Sigmoid colon (tissue), 7 donors: Measurements from ENCODE around the gene NPTX1. TPM values are rescaled to one million over a fixed set of nuclear protein-coding genes. Genes with fewer than 3 reads are reported as not detected.

Experiments used
- DNase-seq: peaks from one replicate; pipeline ENCODE4 v3.0.0-alpha.2; 2019
- H3K27ac ChIP-seq, 4 donors: fragments of 200-600 bp; sonication (generic); one replicate each; pipeline ENCODE4 v1.5.1; 2016 to 2019; ENCODE audit warnings: mild to moderate bottlenecking in 1 of 4
- H3K27me3 ChIP-seq, 3 donors: fragments of 200-600 bp; sonication (generic); one replicate each; pipeline ENCODE4 v1.5.1; 2019; ENCODE audit warnings: mild to moderate bottlenecking in 1 of 3
- H3K36me3 ChIP-seq, 4 donors: fragments of 200-600 bp; sonication (generic); one replicate each; pipeline ENCODE4 v1.5.1; 2016 to 2019
- H3K4me1 ChIP-seq, 4 donors: fragments of 200-600 bp; sonication (generic); one replicate each; pipeline ENCODE4 v1.5.1; 2017 to 2019
- H3K4me3 ChIP-seq, 4 donors: fragments of 200-600 bp; sonication (generic); one replicate each; pipeline ENCODE4 v1.5.1; 2017 to 2019; ENCODE audit warnings: mild to moderate bottlenecking in 2 of 4, moderate library complexity in 1 of 4
- H3K9me3 ChIP-seq, 4 donors: fragments of 200-600 bp in 3 of 4; sonication (generic) in 3 of 4; one replicate each; pipeline versions ENCODE4 v1.5.1 to v1.6.1; 2013 to 2019
- EP300 ChIP-seq, 4 donors: sonication (generic); formaldehyde crosslinking; IDR thresholded peaks; one replicate each; pipeline ENCODE4 v1.6.1; 2017; ENCODE audit warnings: antibody characterized with exemption in 4 of 4
- POLR2A ChIP-seq, 2 donors: fragments of 450-650 bp; IDR thresholded peaks; one replicate each; pipeline ENCODE4 v1.6.1; 2016; ENCODE audit warnings: antibody characterized with exemption in 2 of 2, mild to moderate bottlenecking in 2 of 2, moderate library complexity in 2 of 2
- POLR2AphosphoS5 ChIP-seq, 4 donors: sonication (generic); formaldehyde crosslinking; IDR thresholded peaks; one replicate each; pipeline ENCODE4 v1.6.1; 2017; ENCODE audit warnings: antibody characterized with exemption in 4 of 4
- WGBS, 2 donors: extraction: QIAGEN DNeasy Blood & Tissue Kit; methylation state at CpG; one replicate each; pipeline ENCODE4 v1.1.7; 2013; 5-methylcytosine and 5-hydroxymethylcytosine counted together
- intact Hi-C: fragments of 100-400 bp; cut with DNase I; formaldehyde crosslinking; loops from one replicate; pipeline ENCODE4 v1.15.1; 2023
- polyA plus RNA-seq, 3 donors: library from polyadenylated mRNA; stranded (reverse); fragments of 200-250 nt; gene quantifications; one replicate each; pipeline ENCODE4 v1.2.3, GENCODE V29; 2013
- total RNA-seq, 4 donors: library from RNA; depleted of rRNA; stranded (reverse); fragments of >200 nt; gene quantifications; one replicate each; pipeline ENCODE4 v1.1.0, GENCODE V29; 2016
- TF ChIP-seq, protein P1 (sequence below), 4 experiments: fragments of 450-650 bp in 3 of 4; fragments of 200-600 bp in 1 of 4; IDR thresholded peaks; one replicate each; pipeline ENCODE4 v1.5.1; 2016 to 2019; ENCODE audit warnings: antibody characterized with exemption in 4 of 4, mild to moderate bottlenecking in 3 of 4, moderate library complexity in 2 of 4
- donor health status: healthy with polysubstance abuse.
- donor health status: Bipolar disorder and iron deficiency.
- donor health status: healthy.

NPTX1 gene
- total and polyA plus RNA-seq, 7 donors, result 0.60 to 67.3 (median 36.9) TPM

DNA sequence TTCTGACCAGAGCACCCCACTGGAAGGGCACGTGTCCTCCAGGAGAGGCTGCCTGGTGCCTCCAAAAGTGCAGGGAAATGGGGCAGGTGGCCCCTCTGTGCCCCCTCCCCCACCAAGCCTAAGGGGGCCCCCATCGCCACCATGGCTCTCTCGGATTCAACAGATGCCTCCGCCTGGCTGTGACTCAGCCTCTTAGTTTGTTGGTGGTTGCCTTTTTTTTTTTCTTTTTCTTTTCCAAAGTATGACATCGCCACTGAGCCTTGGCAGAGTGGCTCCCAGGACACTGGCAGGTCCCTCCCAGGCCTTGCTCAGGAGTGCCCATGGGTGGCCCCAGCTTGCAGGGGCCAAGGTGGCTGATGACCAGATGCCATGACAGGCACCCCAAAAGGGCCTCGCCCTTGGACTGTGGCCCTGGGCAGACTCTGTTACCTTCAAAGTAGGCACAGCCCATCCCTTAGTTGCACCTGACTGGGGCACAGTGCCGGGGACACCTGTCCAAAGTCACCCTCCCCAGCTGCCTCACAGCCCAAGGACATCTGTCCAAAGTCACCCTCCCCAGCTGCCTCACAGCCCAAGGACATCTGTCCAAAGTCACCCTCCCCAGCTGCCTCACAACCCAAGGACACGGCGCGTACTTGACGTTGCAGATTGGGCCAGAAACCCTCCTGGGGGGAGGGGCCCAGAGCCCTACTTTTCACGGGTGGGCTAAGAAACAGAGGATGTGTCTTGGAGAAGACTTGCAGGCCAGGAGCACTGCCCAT, 29.6 kb downstream of the NPTX1 start:
- Histone ChIP-seq H3K9me3 (no peaks in the 10 kb centered on the region), H3K27me3 (no peaks in the 10 kb centered on the region), H3K27ac (no peak overlapping the region), H3K4me3 (no peak overlapping the region), H3K36me3 (no peaks in the 10 kb centered on the region), H3K4me1 (peaks cover 0 to 20% (median 17%) of the 10 kb centered on the region in 4 donors)
- DNase-seq, result no peak
- TF ChIP-seq POLR2A (IDR thresholded peaks at IDR 0.05), result no peak
- no peak for TF ChIP-seq EP300 (IDR thresholded peaks at IDR 0.05)
- TF ChIP-seq, protein P1, sequence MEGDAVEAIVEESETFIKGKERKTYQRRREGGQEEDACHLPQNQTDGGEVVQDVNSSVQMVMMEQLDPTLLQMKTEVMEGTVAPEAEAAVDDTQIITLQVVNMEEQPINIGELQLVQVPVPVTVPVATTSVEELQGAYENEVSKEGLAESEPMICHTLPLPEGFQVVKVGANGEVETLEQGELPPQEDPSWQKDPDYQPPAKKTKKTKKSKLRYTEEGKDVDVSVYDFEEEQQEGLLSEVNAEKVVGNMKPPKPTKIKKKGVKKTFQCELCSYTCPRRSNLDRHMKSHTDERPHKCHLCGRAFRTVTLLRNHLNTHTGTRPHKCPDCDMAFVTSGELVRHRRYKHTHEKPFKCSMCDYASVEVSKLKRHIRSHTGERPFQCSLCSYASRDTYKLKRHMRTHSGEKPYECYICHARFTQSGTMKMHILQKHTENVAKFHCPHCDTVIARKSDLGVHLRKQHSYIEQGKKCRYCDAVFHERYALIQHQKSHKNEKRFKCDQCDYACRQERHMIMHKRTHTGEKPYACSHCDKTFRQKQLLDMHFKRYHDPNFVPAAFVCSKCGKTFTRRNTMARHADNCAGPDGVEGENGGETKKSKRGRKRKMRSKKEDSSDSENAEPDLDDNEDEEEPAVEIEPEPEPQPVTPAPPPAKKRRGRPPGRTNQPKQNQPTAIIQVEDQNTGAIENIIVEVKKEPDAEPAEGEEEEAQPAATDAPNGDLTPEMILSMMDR (IDR thresholded peaks at IDR 0.05), result no peak
- TF ChIP-seq POLR2AphosphoS5 (IDR thresholded peaks at IDR 0.05), result no peak
- intact Hi-C loops, result no loop called here
- 80% methylated on average over 12 of the region's 12 CpGs for WGBS, 2 donors

DNA sequence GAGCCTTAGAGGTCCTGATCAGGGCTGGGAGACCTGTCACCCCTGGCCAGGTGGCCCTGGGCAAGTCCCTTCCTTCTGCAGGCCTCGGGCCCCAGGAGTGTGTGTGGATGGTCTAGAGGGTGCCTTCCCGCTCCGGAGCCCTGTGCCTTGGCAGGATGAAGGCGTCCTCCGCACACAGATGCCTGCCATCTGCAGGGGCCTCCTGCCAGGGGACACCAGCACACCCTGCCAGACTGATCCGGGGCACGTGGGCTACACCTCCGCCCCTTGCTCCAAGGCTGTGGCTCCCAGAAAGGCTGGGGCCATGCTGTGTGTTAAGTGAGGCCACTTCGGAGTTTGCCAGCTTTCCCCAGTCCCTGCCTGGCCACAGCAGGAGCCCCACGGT, 30.7 kb downstream of the NPTX1 start:
- H3K36me3 ChIP-seq, result no peaks in the 10 kb centered on the region
- no peak overlapping the region for H3K4me3 ChIP-seq
- H3K27me3 ChIP-seq, result no peaks in the 10 kb centered on the region
- intact Hi-C loops, result no loop called here
- H3K4me1 ChIP-seq, result peaks cover 0 to 14% (median 12%) of the 10 kb centered on the region in 4 donors
- 85 to 87% methylated on average over 10 of the region's 10 CpGs for WGBS, 2 donors
- DNase-seq, result no peak
- TF ChIP-seq EP300 (IDR thresholded peaks at IDR 0.05) (no peak), POLR2AphosphoS5 (IDR thresholded peaks at IDR 0.05) (no peak), POLR2A (IDR thresholded peaks at IDR 0.05) (no peak)
- TF ChIP-seq, protein P1 (IDR thresholded peaks at IDR 0.05), result no peak
- H3K27ac ChIP-seq, result no peak overlapping the region
- no peaks in the 10 kb centered on the region for H3K9me3 ChIP-seq

DNA sequence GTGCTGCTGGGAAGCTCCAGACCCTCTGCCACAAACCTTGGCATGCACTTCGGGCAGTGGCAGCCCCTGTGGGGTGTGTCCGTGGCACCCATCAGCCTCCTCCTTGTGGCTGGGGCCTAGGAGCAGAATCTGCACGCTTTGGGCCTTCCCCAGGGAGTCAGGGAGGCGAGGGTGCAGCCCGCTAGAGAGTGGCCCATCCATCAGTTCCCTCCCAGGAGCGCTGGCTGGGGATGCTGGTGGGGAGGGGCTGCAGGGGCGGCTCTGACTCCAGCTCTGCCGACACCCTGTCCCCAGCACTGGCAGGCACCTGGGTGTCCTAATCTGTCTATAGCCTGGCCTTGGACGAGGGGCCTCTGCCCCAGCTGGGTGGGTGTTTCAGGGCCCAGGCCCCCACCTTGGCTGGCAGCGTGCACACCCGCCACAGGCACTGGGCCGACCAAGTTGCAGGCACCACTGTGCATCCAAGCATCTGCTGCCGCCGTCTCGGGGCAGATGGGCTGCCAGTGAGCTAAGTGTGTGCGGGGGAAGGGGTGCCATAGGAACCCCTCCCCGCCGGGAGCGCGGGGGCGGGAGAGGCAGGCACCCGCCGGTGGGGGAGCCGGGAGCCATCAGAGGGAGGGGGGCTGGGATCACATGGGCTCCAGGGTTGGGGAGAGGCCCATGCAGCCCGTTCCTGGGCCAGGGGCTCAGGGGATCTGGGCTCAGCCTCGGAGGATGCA, 31.2 kb downstream of the NPTX1 start:
- intact Hi-C loops, result no loop called here
- H3K9me3 ChIP-seq, result no peaks in the 10 kb centered on the region
- no peak for DNase-seq
- H3K27ac ChIP-seq, result no peak overlapping the region
- WGBS, 2 donors, result 75 to 84% methylated on average over 26 of the region's 26 CpGs
- H3K4me1 ChIP-seq, result peaks cover 0 to 9% (median 6%) of the 10 kb centered on the region in 4 donors
- H3K4me3 ChIP-seq, result no peak overlapping the region
- TF ChIP-seq, protein P1 (IDR thresholded peaks at IDR 0.05), result no peak
- TF ChIP-seq EP300 (IDR thresholded peaks at IDR 0.05), result no peak
- TF ChIP-seq POLR2A (IDR thresholded peaks at IDR 0.05), result no peak
- TF ChIP-seq POLR2AphosphoS5 (IDR thresholded peaks at IDR 0.05), result no peak
- H3K36me3 ChIP-seq, result no peaks in the 10 kb centered on the region
- H3K27me3 ChIP-seq, result no peaks in the 10 kb centered on the region

DNA sequence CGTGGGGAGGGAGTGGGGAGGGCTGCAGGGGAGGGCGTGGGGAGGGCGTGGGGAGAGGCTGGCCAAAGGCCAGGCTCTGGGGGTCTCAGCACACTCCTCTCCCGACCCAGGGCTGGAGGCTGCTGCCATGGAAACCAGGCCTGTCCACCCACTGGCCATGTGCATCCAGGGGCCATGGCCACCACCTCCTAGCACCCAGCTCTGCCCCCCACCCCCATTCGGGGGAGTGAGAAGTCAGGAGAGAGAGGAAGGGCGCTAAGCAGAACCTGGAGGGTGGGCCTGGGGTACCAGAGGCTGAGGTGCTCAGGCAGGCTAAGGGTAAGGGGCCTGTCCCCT, 31.8 kb downstream of the NPTX1 start:
- no peak for DNase-seq
- Histone ChIP-seq H3K4me1 (peaks cover 0 to 3% (median 2%) of the 10 kb centered on the region in 4 donors), H3K27ac (no peak overlapping the region), H3K9me3 (no peaks in the 10 kb centered on the region), H3K27me3 (no peaks in the 10 kb centered on the region), H3K4me3 (no peak overlapping the region), H3K36me3 (no peaks in the 10 kb centered on the region)
- 58 to 78% methylated on average over 6 of the region's 6 CpGs for WGBS, 2 donors
- intact Hi-C loops, result no loop called here
- TF ChIP-seq POLR2AphosphoS5 (IDR thresholded peaks at IDR 0.05) (no peak), POLR2A (IDR thresholded peaks at IDR 0.05) (no peak), EP300 (IDR thresholded peaks at IDR 0.05) (no peak)
- TF ChIP-seq, protein P1 (IDR thresholded peaks at IDR 0.05), result no peak
